Measurements from ENCODE around the gene MNDA.
"Not testable (repeated sequence)": the region's sequence is repeated elsewhere in the genome, so short reads cannot be mapped to it uniquely, and the experiment has no call there.

GRCh38 chr1:158870438-158870837 lies 39.3 kb downstream of the MNDA start:
- not testable (repeated sequence) for TF ChIP-seq TARDBP (IDR thresholded peaks at IDR 0.05); FOXA1 (IDR thresholded peaks at IDR 0.05); NFRKB (IDR thresholded peaks at IDR 0.05); FOXM1 (IDR thresholded peaks at IDR 0.05; ENCODE audit: borderline replicate concordance); FOXK2 (IDR thresholded peaks at IDR 0.05); ARNT (IDR thresholded peaks at IDR 0.05); ZNF384 (IDR thresholded peaks at IDR 0.05); HDGF (IDR thresholded peaks at IDR 0.05; ENCODE audit: borderline replicate concordance)

Measured in HEK293T (cell line).